ENCODE data around the gene PIMREG. TPM values are rescaled to one million over a fixed set of nuclear protein-coding genes. Genes with fewer than 3 reads are reported as not detected.
"Not testable (repeated sequence)": the region's sequence is repeated elsewhere in the genome, so short reads cannot be mapped to it uniquely, and the experiment has no call there.

Gene PIMREG
- total RNA-seq, 2 experiments from 2014 or later: 6.8 to 17.0 TPM

- Mint-ChIP-seq H3K36me3 (no peaks in the 10 kb centered on the region), H3K4me1 (no peaks in the 10 kb centered on the region), H3K27me3 (no peaks in the 10 kb centered on the region)
Observed at GRCh38 chr17:6480303-6480675, 36.0 kb downstream of the PIMREG start.

GRCh38 chr17:6482105-6482455, 37.8 kb downstream of the PIMREG start:
- no peak for ATAC-seq
- H3K4me3 Mint-ChIP-seq: no peak overlapping the region
- no peaks in the 10 kb centered on the region for H3K27me3 Mint-ChIP-seq
- no peak for DNase-seq
- H3K27ac Mint-ChIP-seq: no peak overlapping the region
- no peaks in the 10 kb centered on the region for H3K9me3 Mint-ChIP-seq (ENCODE audit: low read depth)
- H3K4me1 Mint-ChIP-seq: no peaks in the 10 kb centered on the region
- CTCF ChIA-PET: no interaction called here
- H3K36me3 Mint-ChIP-seq: no peaks in the 10 kb centered on the region

More at GRCh38 chr17:6480303-6480675, 36.0 kb downstream of the PIMREG start:
- Mint-ChIP-seq H3K27ac (no peak overlapping the region), H3K4me3 (no peak overlapping the region), H3K9me3 (ENCODE audit: low read depth) (no peaks in the 10 kb centered on the region)
- CTCF ChIA-PET: no interaction called here
- ATAC-seq (no peak), DNase-seq (no peak)

- DNase-seq; ATAC-seq; H3K27ac Mint-ChIP-seq; H3K36me3 Mint-ChIP-seq; H3K9me3 Mint-ChIP-seq (ENCODE audit: low read depth); H3K4me1 Mint-ChIP-seq; CTCF ChIA-PET; H3K4me3 Mint-ChIP-seq; H3K27me3 Mint-ChIP-seq: not testable (repeated sequence)
Observed at GRCh38 chr17:6482796-6483195, 38.5 kb downstream of the PIMREG start.

- no peaks in the 10 kb centered on the region for H3K9me3 Mint-ChIP-seq (ENCODE audit: low read depth)
- ATAC-seq (no peak), DNase-seq (no peak)
- no peaks in the 10 kb centered on the region for H3K36me3 Mint-ChIP-seq
- CTCF ChIA-PET: no interaction called here
- no peaks in the 10 kb centered on the region for H3K4me1 Mint-ChIP-seq
- no peak overlapping the region for H3K4me3 Mint-ChIP-seq
- no peaks in the 10 kb centered on the region for H3K27me3 Mint-ChIP-seq
- no peak overlapping the region for H3K27ac Mint-ChIP-seq
Observed at GRCh38 chr17:6483507-6483906, 39.3 kb downstream of the PIMREG start.

- H3K4me1 Mint-ChIP-seq: no peaks in the 10 kb centered on the region
- CTCF ChIA-PET: interaction anchor here (1.8 kb wide), 1 partner anchor 13 kb away, joined by 13 read pairs; no protein-coding TSS in a partner anchor
- ATAC-seq: no peak
Observed at GRCh38 chr17:6485646-6486412, 41.6 kb downstream of the PIMREG start.

GRCh38 chr17:6487251-6488007, 43.2 kb downstream of the PIMREG start:
- H3K27me3 Mint-ChIP-seq: no peaks in the 10 kb centered on the region
- H3K4me1 Mint-ChIP-seq: no peaks in the 10 kb centered on the region
- H3K4me3 Mint-ChIP-seq: no peak overlapping the region
- no peak for ATAC-seq
- no peaks in the 10 kb centered on the region for H3K36me3 Mint-ChIP-seq
- DNase-seq: no peak
- CTCF ChIA-PET: no interaction called here
- H3K27ac Mint-ChIP-seq: no peak overlapping the region
- H3K9me3 Mint-ChIP-seq (ENCODE audit: low read depth): no peaks in the 10 kb centered on the region

More at GRCh38 chr17:6485646-6486412, 41.6 kb downstream of the PIMREG start:
- Mint-ChIP-seq H3K4me3 (no peak overlapping the region), H3K9me3 (ENCODE audit: low read depth) (no peaks in the 10 kb centered on the region), H3K27ac (no peak overlapping the region), H3K27me3 (no peaks in the 10 kb centered on the region), H3K36me3 (no peaks in the 10 kb centered on the region)
- DNase-seq: no peak

GRCh38 chr17:6488008-6488539, 43.8 kb downstream of the PIMREG start:
- CTCF ChIA-PET: no interaction called here
- Mint-ChIP-seq H3K4me1 (no peaks in the 10 kb centered on the region), H3K27ac (no peak overlapping the region), H3K36me3 (no peaks in the 10 kb centered on the region), H3K4me3 (no peak overlapping the region), H3K27me3 (no peaks in the 10 kb centered on the region), H3K9me3 (ENCODE audit: low read depth) (no peaks in the 10 kb centered on the region)
- DNase-seq (no peak), ATAC-seq (no peak)

GRCh38 chr17:6489016-6489550, 44.8 kb downstream of the PIMREG start:
- H3K27me3 Mint-ChIP-seq: no peaks in the 10 kb centered on the region
- H3K4me3 Mint-ChIP-seq: no peak overlapping the region
- H3K36me3 Mint-ChIP-seq: no peaks in the 10 kb centered on the region
- H3K27ac Mint-ChIP-seq: no peak overlapping the region
- CTCF ChIA-PET: interaction anchor here (1.2 kb wide), 1 partner anchor 16 kb away, joined by 6 read pairs; no protein-coding TSS in a partner anchor
- H3K4me1 Mint-ChIP-seq: no peaks in the 10 kb centered on the region
- no peak for DNase-seq
- H3K9me3 Mint-ChIP-seq (ENCODE audit: low read depth): no peaks in the 10 kb centered on the region
- no peak for ATAC-seq

- DNase-seq: no peak
- Mint-ChIP-seq H3K4me1 (peaks cover 8% of the 10 kb centered on the region), H3K9me3 (ENCODE audit: low read depth) (no peaks in the 10 kb centered on the region), H3K27me3 (peaks cover 14% of the 10 kb centered on the region), H3K4me3 (no peak overlapping the region), H3K36me3 (no peaks in the 10 kb centered on the region), H3K27ac (no peak overlapping the region)
- no peak for ATAC-seq
- CTCF ChIA-PET: no interaction called here
Observed at GRCh38 chr17:6491071-6491700, 46.9 kb downstream of the PIMREG start.

- peaks cover 18% of the 10 kb centered on the region for H3K27me3 Mint-ChIP-seq
- no peak overlapping the region for H3K27ac Mint-ChIP-seq
- H3K9me3 Mint-ChIP-seq (ENCODE audit: low read depth): no peaks in the 10 kb centered on the region
- no peak for DNase-seq
- no peaks in the 10 kb centered on the region for H3K36me3 Mint-ChIP-seq
- ATAC-seq: no peak
- H3K4me1 Mint-ChIP-seq: peaks cover 14% of the 10 kb centered on the region
- no peak overlapping the region for H3K4me3 Mint-ChIP-seq
- CTCF ChIA-PET: no interaction called here
Observed at GRCh38 chr17:6492892-6493674, 48.8 kb downstream of the PIMREG start.

- DNase-seq (no peak), ATAC-seq (no peak)
- Mint-ChIP-seq H3K36me3 (no peaks in the 10 kb centered on the region), H3K9me3 (ENCODE audit: low read depth) (no peaks in the 10 kb centered on the region), H3K27ac (no peak overlapping the region), H3K4me3 (no peak overlapping the region), H3K27me3 (peaks cover 22% of the 10 kb centered on the region), H3K4me1 (peaks cover 14% of the 10 kb centered on the region)
- CTCF ChIA-PET: interaction anchor here (1.4 kb wide), 1 partner anchor 21 kb away, joined by 3 read pairs; no protein-coding TSS in a partner anchor
Observed at GRCh38 chr17:6494239-6494941, 50.1 kb downstream of the PIMREG start.

- Mint-ChIP-seq H3K9me3 (ENCODE audit: low read depth) (no peaks in the 10 kb centered on the region), H3K27me3 (peaks cover 22% of the 10 kb centered on the region), H3K27ac (no peak overlapping the region), H3K4me3 (no peak overlapping the region), H3K36me3 (no peaks in the 10 kb centered on the region), H3K4me1 (peaks cover 14% of the 10 kb centered on the region)
- no peak for ATAC-seq
- DNase-seq: no peak
- CTCF ChIA-PET: interaction anchor here (1.4 kb wide), 1 partner anchor 23 kb away, joined by 3 read pairs; no protein-coding TSS in a partner anchor
Observed at GRCh38 chr17:6495450-6496115, 51.3 kb downstream of the PIMREG start.
